Activated CD4-positive, alpha-beta T cell treated with anti-CD3 and anti-CD28 coated beads, Interleukin-2, Interleukin-6, amounts not matched to agents 100 ng/mL and 50 ng/mL, durations not matched to agents 16 hours and 8 hours (primary cell): ENCODE measurements around the gene HLA-DMB.

Experiments used
- DNase-seq: peaks from one replicate; pipeline ENCODE4 v3.0.0-alpha.2; 2020

HLA-DMB gene

DNA sequence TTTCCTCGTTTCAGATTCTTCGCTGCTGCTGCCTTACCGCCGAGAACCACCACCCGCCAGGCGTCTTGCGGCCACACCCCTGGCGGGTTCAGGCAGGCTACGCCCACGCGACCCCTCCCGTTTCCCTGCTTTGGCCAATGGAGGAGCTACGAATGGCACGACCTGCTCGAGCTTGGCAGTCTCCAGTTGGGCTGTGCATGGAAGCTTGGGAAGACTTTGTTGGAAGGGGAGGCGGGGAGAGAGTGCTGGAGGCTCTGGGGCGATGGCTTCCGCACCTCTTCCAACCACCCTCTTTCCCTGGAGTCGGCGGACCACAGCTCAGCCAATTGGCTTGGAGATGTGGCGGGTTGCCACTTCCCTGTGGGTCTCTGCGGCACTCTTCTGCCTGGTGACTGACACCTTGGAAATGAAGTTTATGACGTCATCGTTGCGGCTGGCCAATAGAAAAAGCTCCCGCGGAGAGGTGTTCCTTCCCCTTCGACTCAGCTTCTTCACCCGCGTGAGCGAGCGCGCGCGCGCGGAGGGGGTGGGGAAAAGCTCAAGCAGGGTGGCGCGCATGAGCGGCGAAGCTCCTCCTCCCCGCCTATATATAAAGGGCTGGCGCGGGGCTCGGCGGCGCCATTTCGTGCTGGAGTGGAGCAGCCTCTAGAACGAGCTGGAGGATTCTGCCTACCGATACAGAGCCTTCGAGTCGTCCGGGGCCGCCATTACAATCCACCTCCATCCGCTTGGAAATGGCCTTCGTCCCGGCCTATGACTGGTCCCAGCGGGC is 30.9 kb upstream of the HLA-DMB start:
- DNase-seq: peak; percentile 100

DNA sequence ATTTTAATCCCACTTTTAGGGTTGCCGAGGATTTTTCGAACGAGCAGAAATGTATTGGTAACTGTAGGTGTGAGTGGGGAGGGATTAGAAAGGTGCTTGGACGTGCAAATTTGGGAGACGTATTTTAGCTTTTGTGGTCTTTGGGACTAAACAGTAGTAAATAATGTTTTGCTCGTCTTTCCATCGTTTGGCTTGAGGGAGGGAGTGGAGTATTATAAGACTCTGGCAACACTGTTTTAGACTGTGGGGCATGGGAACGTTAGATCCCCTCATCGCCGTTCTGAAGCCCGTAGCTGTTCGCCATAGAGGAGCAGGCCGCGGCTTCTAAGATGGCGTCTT is 30.4 kb upstream of the HLA-DMB start:
- DNase-seq: no peak

DNA sequence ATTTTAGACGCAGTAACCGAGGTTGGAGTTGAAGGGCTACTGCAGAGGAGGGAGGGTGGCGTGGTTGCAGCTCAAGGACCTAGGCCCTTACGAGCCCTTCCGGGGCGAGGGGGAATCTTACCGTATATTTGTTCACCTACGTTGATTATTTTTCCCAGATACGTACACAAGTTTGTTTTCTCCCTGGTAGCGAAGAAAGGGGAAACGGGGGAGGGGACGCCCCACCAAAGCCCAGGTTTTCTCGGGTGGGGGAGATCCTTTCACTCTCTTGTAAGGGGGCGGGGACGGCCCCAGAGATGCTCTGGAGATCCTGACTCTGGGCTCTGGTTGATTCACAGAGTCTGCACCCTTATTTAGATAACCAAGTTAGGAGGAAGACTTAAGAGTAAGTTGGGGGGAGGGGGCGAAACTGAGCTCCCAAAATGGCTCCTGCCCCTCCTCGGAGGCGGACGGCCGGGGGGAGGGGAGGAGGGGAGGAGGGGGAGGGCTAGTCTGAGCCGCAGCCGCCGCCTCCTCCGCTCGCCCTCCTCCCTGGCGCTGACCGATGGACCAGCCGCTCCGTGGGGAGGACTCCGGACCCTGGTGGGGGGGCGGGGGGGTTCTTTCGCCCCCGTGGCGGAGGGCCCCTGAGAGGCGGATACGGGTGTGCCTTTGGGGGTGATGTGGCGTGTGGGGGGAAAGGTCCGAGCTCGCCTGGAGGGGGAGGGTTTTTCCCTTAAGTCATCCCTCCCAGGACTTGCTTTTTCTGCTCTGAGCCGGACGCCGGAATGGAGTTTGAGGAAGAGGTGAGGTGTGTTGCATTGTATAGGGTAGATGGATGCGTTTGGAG is 29.8 kb upstream of the HLA-DMB start:
- peak; percentile 91 for DNase-seq

DNA sequence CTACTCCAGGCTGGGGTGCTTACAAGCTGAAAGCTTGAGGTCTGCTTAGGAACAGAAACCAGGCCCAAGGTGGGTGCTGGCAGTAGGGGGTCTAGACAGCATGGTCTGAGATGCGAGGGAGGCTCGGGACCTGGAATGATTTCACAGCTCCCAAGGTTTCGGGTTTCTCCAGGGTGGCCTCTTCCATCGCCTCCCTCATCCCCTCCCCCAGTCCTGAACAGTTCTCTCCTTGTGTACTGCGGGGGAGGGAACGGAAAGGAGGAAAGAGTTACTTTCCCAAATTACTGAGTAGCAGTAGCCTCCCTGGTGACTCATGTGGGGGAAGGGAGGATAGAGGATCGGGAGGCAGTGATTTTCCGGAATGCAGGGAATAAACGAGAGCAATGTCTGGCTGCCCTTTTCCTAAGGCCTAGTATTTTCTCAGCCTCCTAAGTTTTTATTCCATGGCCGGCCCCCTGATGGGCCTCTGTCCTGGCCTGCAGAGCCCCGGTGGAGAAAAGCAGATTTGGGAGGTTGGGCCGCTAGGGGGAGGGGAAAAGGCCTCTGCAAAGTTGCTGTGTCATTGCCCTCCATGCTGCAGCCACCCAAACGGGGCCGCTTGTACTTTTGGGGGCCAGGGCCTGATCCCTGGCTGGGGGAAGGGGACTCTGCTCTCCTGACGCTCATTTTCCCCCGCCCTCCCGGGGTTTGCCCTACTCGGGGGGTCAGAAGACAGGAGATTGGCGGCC is 29.0 kb upstream of the HLA-DMB start:
- peak; percentile 86 for DNase-seq

DNA sequence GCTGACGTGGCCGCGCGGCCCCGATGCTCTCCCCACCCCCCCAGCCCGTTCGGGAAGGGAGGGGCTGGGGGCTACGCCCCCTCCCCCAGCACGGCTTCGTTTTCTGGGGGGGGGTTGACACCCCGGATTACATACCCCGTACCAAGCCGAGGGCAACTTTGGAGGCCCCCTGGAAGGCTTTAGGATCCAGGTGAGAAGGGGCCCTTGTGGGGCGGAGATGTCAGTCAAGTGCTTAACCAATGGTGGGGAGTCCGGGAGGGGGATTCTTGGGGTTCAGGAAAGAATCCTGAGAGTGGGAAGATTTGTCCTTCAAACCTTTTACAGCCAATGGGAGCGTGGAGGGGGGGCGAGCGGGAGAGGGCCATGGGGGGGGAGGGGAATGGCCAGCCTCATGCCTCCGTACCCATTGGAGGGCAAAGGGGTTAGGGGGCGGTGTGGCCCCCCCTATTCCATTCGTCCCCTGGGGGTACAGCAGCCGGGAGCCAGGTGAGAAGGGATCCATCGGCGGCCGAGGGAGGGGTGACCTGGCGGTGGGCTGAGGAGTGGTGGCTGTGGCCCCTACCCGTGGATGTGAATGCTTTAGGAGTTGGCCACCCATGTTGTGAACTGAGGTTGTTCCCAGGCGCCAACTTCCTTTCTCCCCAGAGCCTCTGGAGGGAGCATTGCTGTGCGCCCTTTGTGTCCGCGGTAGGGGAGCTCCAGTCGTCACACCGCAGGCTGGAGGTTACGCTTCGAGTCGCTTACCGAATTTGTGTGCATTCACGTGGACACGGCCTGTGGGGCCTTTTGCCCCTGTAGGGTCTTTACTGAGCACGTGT is 28.2 kb upstream of the HLA-DMB start:
- peak; percentile 85 for DNase-seq

DNA sequence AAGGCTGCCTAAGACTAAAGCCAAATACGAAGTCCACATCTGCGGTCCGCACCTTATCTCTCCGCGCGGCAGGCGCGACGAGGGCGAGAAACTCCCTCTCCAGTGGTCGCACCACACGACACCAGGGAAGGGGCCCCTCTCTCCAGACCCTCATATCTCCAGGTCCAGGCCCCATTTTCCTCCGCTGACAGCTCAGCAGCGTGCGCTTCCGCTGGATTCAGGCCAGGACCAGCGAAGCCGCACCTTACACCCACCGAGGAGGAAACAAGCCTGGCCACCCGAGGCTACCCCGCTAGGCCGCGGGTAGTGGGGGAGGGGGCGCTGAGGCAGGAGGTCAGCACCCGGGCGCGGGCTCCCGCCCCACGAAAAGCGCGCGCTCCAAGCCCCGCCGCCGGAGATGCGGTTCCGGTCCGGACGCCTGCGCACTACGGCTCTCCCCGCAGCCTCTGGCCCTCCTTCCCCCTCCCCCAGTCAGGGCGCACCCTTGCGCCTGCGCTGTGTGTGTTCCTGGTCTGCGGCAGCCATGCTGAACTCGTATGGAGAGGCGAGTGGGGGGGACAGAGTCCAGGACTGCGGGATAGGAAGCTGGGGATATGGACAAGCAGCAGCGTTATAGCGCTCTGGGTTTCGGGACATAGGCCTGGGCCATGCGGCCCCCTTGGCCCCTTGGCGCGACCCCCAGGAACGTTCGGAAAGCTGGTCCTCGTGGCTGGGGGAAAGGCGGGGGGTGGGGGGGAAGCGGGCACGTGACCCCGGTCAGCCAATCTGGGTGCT is 27.5 kb upstream of the HLA-DMB start, which contains the start of gene BRD2:
Gene BRD2 (plus strand): TSS at position 502 of the 774 bp plus-strand sequence. CDS start 4,305 bp downstream, outside the sequence.
- DNase-seq: peak; percentile 99

DNA sequence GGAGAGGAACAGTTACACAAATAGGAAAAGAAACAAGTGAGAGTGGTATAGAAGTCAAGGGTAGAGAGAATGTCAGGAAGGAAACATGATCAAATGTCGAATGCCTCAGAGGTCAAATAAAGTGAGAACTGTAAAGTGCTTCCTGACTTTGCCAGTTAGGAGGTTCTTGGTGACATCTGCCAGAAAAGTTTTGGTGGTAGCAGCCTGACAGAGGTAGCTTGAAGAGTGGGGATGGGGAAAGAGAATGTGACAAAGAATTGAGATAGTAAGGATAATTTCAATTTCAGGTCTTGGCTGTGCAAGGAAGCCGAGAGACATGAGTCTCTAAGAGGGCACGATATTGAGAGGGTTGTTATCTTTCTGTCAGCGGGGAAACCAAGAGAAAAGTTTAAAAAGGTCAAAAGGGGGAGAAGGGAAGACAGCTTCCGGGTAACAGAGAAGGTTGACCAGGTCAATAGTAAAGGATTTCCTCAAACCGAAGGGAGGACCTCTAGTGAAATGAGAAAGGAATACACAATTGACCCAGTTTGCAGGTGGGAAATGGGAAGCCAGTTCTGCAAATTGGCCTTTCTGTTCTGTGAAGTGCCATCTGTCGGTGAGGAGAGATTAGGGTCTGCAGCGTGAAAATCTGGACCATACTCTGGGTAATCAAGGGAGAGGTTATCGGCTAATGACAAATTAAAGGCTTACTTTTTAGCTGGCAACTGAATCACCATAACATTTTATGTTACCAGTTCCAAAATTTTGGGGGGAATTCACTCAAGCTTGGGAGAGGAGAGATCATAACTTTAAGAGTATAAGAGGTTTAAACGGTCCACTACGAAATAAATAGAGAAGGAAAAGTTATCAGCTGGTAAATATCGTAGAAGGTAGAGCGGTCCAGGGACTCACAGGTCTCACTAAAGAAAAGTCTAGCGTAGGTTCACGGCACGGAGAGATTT is 26.6 kb upstream of the HLA-DMB start:
- DNase-seq: peak; percentile 67

DNA sequence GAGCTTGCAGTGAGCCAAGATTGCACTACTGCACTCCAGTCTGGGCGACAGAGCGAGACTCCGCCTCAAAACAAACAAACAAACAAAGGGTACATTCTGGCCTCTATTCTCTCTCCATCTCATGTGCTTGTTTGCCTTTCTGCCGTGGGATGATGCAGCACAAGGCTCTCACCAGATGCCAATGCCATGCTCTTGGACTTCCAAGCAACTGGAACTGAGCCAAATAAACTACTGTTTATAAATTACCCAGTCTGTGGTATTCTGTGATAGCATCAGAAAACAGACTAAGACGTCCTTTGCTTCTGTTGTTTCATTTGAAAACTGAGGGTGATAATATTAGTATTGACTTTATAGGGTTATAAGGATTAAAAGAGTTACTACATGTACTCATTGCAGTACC is 23.9 kb upstream of the HLA-DMB start:
- no peak for DNase-seq

DNA sequence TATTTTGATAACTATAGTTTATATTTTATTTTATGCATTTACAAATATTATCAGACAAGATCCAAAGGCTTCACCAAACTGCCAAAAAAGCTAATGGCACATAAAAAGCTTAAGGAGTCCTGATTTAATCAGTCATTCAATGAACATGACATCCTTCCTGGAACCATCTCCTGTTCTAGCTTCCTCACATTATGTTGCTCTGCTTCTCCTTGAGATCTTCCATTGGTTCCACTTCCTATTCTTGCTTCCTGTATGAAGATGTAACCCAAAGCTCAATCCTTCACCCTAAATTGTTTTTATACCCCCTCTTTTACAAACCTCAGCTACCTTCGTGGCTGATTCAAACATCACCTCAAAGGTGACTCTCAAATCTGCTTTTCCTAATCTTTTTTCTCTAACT is 23.0 kb upstream of the HLA-DMB start:
- no peak for DNase-seq

DNA sequence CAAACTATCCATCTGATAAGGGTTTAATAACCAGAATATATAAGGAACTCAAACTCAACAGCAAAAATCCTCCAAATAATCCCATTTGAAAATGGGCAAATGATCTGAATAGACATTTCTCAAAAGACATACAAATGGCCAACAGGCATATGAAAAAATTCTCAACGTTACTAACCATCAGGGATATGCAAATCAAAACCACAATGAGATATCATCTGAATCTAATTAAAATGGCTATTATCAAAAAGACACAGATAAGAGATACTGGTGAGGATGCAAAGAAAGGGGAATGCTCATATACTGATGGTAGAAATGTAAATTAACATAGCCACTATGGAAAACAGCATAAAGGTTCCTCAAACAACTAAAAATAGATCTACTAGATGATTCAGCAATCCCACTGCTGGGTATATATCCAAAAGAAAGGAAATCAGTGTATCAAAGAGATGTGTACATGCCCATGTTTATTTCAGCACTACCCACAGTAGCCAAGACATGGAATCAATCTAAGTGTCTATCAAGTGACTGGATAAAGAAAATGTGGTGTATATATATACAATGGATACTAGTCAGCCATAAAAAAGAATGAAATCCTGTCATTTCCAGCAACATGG is 21.5 kb upstream of the HLA-DMB start:
- no peak for DNase-seq

DNA sequence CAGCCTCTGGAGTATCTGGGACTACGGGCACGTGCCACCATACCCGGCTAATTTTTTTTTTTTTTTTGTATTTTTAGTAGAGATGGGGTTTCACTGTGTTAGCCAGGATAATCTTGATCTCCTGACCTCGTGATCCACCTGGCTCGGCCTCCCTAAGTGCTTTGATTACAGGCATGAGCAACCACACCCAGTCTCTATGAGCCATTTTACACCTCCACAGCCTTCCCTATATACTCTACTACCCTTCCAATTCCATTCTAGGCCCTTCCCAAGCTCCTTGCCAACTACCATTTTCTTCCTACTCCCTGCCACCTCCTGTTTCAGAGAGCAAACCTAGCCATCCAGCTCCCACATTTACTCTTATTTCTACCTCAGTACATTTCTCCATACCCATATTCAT is 19.7 kb upstream of the HLA-DMB start:
- DNase-seq: no peak

DNA sequence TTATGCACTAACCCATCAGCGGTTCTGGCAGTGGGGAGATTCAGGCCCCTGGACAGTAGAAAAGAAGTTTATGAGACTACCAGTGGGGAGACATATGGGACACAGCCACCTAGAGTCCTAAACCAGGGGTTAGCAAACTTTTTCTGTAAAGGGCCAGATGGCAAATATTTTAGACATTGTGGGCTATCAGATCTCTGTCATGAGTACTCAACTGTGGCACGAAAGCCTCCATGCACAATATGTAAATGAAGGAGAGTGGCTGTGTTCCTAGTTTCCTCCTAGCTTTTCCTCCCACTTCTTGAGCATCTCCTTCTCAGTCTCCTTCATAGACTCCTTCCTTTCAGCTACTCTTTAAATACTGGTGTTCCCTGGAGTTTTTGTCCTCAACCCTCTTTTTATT is 15.3 kb upstream of the HLA-DMB start:
- no peak for DNase-seq

DNA sequence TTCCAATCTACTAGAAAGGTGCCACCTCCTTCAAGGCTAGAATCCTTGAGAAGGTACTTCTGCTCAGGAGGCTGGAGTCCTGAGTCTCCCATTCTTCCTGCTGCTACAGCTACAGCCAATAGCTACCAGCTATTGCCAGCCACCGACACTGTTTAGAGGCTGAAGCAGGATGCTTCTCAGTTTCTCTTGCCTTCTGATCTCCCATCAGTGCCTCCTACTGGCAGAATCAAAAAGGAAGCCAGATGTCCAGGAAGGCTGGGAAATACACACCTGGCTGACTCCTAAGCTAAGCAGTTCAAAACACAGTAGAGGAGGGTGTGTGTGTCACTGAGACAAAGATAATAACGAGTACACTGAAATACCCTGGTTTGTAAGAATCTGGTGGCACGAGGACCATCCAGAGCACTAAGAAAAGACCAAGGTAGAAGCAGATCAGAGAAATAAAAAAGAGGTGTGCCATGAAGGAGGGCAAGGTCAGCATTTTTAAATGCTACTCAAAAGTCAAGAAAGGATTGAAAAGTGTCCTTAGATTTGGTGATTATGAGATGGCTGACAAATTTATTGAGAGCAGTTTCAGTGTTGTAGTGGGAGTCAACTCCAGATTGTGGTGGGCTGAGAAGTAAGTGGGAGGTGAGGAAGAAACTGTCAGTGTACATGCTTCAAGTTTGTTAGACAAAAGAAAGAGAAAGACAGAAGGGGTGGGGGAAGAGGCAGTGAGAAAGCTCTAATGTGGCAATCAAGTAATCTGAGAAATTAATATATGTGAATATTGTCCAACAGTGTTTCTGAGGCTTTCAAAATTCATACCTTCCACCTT is 14.4 kb upstream of the HLA-DMB start:
- DNase-seq: peak; percentile 56

DNA sequence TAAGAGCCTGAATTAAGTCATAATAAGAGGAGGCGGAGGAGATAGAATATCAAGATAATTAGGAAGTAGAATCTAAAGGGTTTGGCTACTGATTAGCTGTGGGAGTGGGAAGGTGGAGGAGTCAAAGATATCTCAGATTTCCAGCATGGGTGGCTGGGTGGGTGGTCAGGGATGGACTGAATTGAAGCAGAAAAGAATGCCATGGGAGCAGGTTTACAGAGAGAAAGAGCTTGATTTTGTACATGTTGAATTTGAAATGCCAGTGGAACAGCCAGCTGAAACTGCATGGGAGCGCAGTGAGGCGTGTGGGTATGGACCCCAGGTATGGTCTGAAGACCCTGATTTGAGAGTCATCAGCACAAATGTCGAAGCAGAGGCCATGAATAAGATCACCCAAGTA is 13.4 kb upstream of the HLA-DMB start:
- DNase-seq: no peak

DNA sequence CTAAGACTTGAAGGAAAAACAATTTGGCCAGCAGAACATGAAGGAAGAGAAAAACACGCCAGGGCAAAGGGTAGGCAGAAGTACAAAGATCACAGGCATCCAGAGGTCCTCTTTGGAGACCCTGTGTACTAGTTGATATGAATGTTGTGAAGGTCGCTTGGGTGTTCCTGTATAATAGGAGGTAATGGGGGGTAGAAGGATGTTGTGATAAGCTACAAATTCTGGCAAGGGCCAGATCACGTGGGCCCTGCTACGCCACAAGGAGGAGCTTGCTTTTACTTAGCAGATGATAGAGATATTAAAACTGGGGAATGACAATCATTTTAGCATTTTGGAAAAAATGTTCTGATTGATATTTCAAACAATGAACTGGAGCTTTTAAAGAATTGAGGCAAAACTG is 12.9 kb upstream of the HLA-DMB start:
- no peak for DNase-seq

DNA sequence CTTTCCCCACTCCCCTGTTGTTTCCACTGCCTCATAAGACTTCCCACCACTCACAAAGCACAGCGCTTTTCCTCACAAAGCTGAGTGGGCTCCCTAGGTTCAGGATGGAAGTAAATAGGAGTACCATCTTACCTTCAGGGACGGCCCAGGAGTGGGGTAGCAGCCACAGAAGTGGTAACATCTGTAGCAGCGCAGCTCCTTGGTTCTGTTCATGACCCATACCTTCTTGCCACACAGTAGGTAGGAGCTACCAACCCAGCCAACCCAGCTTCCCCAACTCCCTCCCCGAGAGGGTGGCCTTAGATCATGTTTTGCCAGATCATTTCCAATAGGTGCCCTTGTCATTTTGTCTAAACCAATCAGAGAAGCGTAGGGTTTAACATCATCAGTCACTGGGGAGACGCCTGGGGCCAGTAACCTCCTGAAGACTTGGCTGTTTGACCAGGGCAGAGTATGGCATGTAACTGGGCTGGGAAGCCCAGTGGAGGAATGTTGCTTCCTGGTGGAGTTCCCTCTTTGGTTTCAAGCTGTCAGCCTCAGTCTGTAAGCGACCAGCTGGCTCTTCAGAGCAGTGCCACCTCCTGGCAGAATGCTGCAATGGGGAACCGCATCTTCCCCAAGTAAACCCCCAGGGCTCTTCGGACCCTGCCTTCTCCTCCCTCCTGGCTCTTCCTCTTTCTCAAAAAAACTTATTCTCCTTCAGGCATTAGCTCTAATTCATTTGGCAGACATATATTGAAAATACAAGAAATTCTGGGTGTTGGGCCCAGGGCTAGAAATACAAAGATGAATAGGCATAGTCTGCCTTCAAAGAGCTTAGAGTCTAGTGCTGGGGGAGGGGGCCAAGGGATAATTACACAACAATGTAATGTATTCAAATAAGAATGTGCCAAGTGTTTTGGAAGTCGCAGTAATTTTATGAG is 12.2 kb upstream of the HLA-DMB start, which contains the start of gene HLA-DMA:
Gene HLA-DMA (minus strand): TSS at position 281 of the 923 bp plus-strand sequence. CDS start 61 bp downstream, at position 220.
- DNase-seq: peak; percentile 94

DNA sequence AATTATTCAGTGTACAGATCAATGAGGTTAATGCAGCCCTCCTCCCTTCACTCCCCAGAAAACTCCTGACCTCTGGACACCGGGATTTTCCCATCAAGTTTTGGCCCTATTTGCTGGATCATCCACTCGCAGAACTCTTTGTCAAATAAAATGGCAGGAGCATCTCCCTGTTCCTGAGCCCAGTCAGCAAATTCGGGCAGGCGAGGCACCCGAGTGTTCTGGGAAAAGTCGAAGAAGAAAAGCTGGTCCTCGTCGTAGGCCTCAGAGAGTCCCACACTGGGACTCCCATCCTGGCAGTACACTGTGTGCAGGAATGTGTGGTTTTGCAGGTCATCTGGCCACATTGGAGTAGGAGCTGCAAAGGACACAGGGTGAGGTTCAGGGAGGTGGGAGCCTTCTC is 9.6 kb upstream of the HLA-DMB start:
- no peak for DNase-seq

DNA sequence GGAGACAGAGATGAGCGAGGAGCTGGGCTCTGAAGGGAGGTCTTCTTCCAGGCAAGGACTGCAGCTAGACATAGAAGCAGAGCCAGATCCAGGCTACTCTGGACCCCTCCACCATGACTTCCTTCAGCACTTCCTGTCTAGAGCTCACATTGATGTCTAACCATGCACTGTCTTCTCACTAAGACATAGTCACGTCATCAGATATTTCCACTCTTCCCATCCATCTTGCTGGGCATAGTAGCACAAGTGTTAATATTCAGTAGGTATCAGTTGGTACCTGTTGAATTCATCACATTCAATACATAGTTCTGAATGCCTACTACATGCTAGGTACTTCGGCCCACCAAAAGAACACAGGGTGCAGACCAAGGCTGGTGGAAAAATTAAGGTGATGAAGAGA is 9.2 kb upstream of the HLA-DMB start:
- DNase-seq: no peak
